Uterus (tissue), 2 donors: ENCODE data around the gene USP43.
"Not testable (repeated sequence)": the region's sequence is repeated elsewhere in the genome, so short reads cannot be mapped to it uniquely, and the experiment has no call there.

Source experiments
- POLR2A ChIP-seq, 2 donors: fragments of 450-650 bp; IDR thresholded peaks; one replicate each; pipeline ENCODE4 v1.6.1; 2016; ENCODE audit warnings: antibody characterized with exemption in 2 of 2, mild to moderate bottlenecking in 1 of 2, moderate library complexity in 1 of 2
- TF ChIP-seq, protein P1 (sequence below), 4 experiments: fragments of 200-600 bp in 2 of 4; fragments of 450-650 bp in 2 of 4; sonication (generic) in 2 of 4; IDR thresholded peaks; one replicate each; pipeline ENCODE4 v1.5.1; 2016 to 2019; ENCODE audit warnings: antibody characterized with exemption in 4 of 4, mild to moderate bottlenecking in 2 of 4, moderate library complexity in 1 of 4

DNA sequence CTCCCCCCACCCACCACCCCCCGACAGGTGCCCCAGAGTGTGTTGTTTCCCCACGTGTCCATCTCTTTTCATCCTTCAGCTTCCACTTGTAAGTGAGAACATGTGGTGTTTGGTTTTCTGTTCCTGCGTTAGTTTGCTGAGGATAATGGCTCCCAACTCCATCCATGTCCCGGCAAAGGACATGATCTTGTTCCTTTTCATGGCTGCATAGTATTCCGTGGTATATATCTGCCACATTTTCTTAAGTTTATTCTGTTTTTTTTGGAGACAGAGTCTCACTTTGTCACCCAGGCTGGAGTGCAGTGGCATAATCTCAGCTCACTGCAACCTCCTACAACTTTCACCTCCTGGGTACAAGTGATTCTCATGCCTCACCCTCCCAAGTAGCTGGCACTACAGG is 4.9 kb upstream of the USP43 start:
- TF ChIP-seq, protein P1, sequence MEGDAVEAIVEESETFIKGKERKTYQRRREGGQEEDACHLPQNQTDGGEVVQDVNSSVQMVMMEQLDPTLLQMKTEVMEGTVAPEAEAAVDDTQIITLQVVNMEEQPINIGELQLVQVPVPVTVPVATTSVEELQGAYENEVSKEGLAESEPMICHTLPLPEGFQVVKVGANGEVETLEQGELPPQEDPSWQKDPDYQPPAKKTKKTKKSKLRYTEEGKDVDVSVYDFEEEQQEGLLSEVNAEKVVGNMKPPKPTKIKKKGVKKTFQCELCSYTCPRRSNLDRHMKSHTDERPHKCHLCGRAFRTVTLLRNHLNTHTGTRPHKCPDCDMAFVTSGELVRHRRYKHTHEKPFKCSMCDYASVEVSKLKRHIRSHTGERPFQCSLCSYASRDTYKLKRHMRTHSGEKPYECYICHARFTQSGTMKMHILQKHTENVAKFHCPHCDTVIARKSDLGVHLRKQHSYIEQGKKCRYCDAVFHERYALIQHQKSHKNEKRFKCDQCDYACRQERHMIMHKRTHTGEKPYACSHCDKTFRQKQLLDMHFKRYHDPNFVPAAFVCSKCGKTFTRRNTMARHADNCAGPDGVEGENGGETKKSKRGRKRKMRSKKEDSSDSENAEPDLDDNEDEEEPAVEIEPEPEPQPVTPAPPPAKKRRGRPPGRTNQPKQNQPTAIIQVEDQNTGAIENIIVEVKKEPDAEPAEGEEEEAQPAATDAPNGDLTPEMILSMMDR (IDR thresholded peaks at IDR 0.05): not testable (repeated sequence)
- TF ChIP-seq POLR2A (IDR thresholded peaks at IDR 0.05): not testable (repeated sequence)
